NCI-H1105 (cell line): Measurements from ENCODE around the gene KRT17.
A peak's percentile ranks its signal among the peaks of the same experiment; 100 is the strongest.
"Not testable (repeated sequence)": the region's sequence is repeated elsewhere in the genome, so short reads cannot be mapped to it uniquely, and the experiment has no call there.

Experiments used
- DNase-seq: peaks from one replicate; lab custom pipeline; 2025; lab: John Stamatoyannopoulos, UW

Gene KRT17

GRCh38 chr17:41593306-41593981 is 30.9 kb downstream of the KRT17 start:
- DNase-seq = no peak

- DNase-seq = no peak
These were observed 31.6 kb downstream of the KRT17 start for GRCh38 chr17:41592601-41593305.

GRCh38 chr17:41589301-41589700 is 35.1 kb downstream of the KRT17 start:
- DNase-seq = no peak

GRCh38 chr17:41588126-41588810 is 36.1 kb downstream of the KRT17 start:
- no peak for DNase-seq

GRCh38 chr17:41586863-41587495 is 37.4 kb downstream of the KRT17 start, which contains the start of gene KRT14:
KRT14 (minus strand) TSS chr17:41586895; CDS start chr17:41586834, 61 bp downstream.
- no peak for DNase-seq

GRCh38 chr17:41585301-41586056 is 38.9 kb downstream of the KRT17 start:
- DNase-seq = no peak

- not testable (repeated sequence) for DNase-seq
These were observed 39.9 kb downstream of the KRT17 start for GRCh38 chr17:41584331-41584927.

GRCh38 chr17:41583137-41584127 is 40.9 kb downstream of the KRT17 start:
- no peak for DNase-seq

- not testable (repeated sequence) for DNase-seq
These were observed 42.1 kb downstream of the KRT17 start for GRCh38 chr17:41582061-41582968.

- DNase-seq = no peak
These were observed 42.9 kb downstream of the KRT17 start for GRCh38 chr17:41581366-41582060.

- DNase-seq = no peak
These were observed 43.5 kb downstream of the KRT17 start for GRCh38 chr17:41580687-41581365.

- DNase-seq = no peak
These were observed 44.2 kb downstream of the KRT17 start for GRCh38 chr17:41580244-41580575.

GRCh38 chr17:41579484-41580243 is 44.7 kb downstream of the KRT17 start:
- DNase-seq = peak; percentile 15

GRCh38 chr17:41578971-41579370 is 45.4 kb downstream of the KRT17 start:
- no peak for DNase-seq

- DNase-seq = no peak
These were observed 45.8 kb downstream of the KRT17 start for GRCh38 chr17:41578538-41578937.

- DNase-seq = not testable (repeated sequence)
These were observed 47.6 kb downstream of the KRT17 start for GRCh38 chr17:41576740-41577139.

GRCh38 chr17:41575336-41575735 is 49.0 kb downstream of the KRT17 start:
- DNase-seq = no peak
